ENCODE data around the gene KIF26B.

DNA sequence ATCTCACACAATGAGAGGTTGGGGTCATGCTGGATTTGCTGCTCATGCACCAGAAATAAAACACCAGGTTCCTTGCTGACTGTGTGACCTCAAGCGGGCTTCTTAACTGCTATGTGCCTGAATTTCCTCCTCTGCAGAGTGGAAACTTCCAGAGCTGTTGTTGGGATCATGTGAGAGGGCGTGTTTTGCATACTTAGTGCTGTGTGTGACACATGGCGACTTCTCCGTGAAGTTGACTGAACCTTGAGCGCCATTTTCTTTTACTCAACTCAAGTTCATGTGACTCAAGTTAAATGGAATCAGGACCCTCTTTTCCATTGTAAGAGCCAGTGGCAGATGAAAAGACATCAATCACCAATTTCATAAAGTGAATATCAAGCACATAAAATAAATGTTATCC, 224.0 kb downstream of the KIF26B start:
- TF ChIP-seq EZH2 (IDR thresholded peaks at IDR 0.05; ENCODE audit: insufficient read depth, poor library complexity, severe bottlenecking) (no peak), EZH2phosphoT487 (IDR thresholded peaks at IDR 0.05; ENCODE audit: insufficient read depth, low read depth) (no peak)

Data from GM23248 (cell line).